ENCODE data around the gene PTPRD.

DNA sequence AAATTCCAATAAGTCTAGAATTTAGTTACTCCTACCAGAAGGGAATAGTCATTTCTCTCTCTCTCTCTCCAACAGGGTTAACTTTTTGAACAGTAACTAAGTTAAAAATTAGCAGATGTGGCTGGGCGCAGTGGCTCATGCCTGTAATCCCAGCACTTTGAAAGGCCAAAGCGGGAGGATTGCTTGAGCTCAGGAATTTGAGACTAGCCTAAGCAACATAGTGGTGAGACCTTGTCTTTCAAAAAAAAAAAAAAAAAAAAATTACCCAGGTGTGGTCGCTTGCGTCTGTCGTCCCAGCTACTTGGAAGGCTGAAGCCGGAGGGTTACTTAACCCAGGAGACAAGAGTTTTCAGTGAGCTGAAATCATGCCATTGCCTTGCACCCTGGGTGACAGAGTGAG is 639.7 kb downstream of the PTPRD start:
- TF ChIP-seq, protein P1, sequence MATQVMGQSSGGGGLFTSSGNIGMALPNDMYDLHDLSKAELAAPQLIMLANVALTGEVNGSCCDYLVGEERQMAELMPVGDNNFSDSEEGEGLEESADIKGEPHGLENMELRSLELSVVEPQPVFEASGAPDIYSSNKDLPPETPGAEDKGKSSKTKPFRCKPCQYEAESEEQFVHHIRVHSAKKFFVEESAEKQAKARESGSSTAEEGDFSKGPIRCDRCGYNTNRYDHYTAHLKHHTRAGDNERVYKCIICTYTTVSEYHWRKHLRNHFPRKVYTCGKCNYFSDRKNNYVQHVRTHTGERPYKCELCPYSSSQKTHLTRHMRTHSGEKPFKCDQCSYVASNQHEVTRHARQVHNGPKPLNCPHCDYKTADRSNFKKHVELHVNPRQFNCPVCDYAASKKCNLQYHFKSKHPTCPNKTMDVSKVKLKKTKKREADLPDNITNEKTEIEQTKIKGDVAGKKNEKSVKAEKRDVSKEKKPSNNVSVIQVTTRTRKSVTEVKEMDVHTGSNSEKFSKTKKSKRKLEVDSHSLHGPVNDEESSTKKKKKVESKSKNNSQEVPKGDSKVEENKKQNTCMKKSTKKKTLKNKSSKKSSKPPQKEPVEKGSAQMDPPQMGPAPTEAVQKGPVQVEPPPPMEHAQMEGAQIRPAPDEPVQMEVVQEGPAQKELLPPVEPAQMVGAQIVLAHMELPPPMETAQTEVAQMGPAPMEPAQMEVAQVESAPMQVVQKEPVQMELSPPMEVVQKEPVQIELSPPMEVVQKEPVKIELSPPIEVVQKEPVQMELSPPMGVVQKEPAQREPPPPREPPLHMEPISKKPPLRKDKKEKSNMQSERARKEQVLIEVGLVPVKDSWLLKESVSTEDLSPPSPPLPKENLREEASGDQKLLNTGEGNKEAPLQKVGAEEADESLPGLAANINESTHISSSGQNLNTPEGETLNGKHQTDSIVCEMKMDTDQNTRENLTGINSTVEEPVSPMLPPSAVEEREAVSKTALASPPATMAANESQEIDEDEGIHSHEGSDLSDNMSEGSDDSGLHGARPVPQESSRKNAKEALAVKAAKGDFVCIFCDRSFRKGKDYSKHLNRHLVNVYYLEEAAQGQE (IDR thresholded peaks at IDR 0.05; ENCODE audit: insufficient read depth in 1 of 2, low read depth in 2 of 2, low read length in 1 of 2), result no peak
- TF ChIP-seq, protein P2, sequence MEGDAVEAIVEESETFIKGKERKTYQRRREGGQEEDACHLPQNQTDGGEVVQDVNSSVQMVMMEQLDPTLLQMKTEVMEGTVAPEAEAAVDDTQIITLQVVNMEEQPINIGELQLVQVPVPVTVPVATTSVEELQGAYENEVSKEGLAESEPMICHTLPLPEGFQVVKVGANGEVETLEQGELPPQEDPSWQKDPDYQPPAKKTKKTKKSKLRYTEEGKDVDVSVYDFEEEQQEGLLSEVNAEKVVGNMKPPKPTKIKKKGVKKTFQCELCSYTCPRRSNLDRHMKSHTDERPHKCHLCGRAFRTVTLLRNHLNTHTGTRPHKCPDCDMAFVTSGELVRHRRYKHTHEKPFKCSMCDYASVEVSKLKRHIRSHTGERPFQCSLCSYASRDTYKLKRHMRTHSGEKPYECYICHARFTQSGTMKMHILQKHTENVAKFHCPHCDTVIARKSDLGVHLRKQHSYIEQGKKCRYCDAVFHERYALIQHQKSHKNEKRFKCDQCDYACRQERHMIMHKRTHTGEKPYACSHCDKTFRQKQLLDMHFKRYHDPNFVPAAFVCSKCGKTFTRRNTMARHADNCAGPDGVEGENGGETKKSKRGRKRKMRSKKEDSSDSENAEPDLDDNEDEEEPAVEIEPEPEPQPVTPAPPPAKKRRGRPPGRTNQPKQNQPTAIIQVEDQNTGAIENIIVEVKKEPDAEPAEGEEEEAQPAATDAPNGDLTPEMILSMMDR (IDR thresholded peaks at IDR 0.05), result no peak
- TF ChIP-seq SIN3A (IDR thresholded peaks at IDR 0.05; ENCODE audit: borderline replicate concordance, insufficient read depth, low read depth, low read length) (no peak), POLR2AphosphoS5 (IDR thresholded peaks at IDR 0.05; ENCODE audit: low read depth, low read length) (no peak)
